GM18873 (cell line): Measurements from ENCODE around the gene SNAI1.
"Not testable (repeated sequence)": the region's sequence is repeated elsewhere in the genome, so short reads cannot be mapped to it uniquely, and the experiment has no call there.

Experiments used
- ATAC-seq: cut with Tn5 transposase; IDR thresholded peaks from one replicate; pipeline ENCODE4 v1.9.1; 2021; ENCODE audit warnings: mild to moderate bottlenecking, moderate library complexity, moderate number of reproducible peaks; ENCODE audit not compliant: unreplicated experiment, low FRiP score

SNAI1 gene

GRCh38 chr20:49957089-49957938 lies 25.5 kb upstream of the SNAI1 start:
- not testable (repeated sequence) for ATAC-seq

DNA sequence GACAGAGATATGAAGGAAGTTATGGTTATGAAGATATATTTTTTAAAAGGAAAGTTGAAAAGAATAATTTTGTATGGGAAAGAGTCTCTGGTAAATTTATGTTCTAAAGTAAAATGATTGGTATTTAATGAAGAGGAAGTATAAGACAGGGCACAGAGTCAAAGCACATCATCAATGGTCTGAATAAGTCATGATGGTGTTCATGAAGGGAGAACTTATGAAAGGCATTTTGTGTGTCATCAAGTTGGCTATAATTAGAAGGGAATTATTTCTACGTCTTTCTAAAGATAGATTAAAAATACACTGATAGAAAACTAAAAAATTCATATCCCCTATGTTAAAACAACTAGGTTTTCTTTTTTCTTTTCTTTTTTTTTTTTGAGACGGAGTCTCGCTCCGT lies 21.4 kb upstream of the SNAI1 start:
- no peak for ATAC-seq

DNA sequence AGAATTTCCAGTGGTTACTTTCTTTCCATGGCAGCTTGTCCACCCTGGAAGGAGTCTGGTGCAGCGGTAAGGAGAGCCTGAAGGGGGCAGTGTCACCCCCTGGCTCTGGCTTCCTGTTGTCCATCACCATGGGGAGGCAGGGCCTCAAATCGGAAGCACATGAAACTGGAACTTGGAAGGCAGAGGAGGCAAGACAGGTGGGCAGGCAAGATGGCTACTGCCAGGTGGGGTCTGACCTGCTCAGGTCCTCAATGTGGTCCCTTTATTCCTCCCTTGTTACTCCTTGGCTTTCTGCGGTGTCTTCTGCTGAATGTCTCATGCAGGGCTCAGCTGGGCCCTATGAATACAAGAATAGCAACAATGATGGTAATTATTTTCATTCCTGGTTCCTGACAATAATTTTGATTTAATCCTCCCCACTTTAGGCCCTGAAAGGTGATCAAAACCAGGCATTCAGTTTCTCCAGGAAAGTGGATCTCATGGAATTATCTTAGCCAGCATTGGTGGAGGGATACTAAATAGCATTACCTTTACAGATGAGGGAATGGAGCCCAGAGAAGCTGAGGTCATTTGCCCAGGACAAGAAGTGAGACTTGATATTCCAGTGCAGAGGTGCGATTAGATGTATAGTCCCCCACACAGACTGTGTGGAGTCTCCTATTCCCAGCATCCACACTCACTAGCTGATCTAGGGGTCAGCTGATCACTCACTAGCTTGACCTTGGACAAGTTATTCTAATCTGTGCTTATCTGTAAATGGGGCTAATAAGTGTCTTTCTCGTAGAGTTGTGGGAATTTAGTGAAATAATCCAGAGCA lies 17.6 kb upstream of the SNAI1 start:
- no peak for ATAC-seq

DNA sequence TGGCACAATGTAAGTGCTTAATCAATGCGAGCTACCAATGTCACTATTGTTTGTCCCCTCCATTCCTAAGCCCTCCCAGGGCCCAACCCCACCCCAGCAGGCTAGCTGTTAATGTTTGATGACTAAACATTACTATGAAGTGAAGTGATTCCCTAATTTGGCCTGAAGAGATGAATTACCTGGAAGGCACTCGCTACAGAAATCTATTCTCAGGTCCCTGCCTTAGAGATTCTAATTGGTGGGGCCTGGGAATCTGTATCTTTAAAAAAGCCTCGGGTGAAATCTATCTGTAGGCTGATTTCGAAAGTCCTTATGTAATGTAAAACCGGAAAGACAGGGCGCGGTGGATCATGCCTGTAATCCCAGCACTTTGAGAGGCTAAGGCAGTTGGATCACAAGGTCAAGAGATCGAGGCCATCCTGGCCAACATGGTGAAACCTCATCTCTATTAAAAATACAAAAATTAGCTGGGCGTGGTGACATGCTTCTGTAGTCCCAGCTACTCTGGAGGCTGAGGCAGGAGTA lies 16.9 kb upstream of the SNAI1 start:
- ATAC-seq, result no peak

DNA sequence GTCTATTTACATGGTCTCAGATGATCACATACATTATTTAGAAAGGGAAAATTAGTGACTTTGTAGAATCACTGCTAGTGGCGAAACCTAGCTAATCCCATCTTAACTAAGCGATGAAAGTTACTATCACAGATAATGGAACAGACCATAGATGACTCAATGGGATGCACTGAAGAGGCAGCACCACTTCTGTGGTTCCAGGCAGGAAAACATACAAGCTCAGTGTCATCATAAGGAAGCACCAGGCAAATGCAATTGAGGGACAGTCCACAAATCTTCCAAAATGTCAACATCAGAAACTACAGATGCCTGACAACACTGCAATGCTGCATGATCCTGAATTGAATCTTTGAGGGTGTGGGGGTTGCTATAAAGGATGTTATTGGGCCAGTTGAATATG lies 15.9 kb upstream of the SNAI1 start:
- ATAC-seq, result no peak

GRCh38 chr20:49969234-49969633 lies 13.5 kb upstream of the SNAI1 start:
- no peak for ATAC-seq

DNA sequence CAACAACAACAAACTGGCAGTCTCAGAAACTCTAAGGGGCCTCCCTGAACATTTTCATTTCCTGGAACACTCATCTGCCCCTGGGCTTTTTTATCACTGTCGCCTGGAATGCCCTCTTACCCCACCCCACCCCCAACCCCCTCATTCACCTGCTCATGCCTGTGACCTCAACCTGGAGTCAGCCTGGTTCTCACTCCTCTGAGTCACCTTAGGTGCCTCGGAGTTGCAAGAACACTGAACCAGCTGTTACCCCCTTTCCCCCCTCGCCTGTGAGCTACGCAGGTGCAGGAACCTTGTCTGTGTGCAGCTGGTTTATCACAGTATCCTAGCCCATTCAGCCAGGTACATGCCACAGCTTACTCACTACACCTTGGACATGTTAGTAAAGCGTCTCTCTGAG lies 12.8 kb upstream of the SNAI1 start:
- no peak for ATAC-seq

- no peak for ATAC-seq
These were observed 12.3 kb upstream of the SNAI1 start for GRCh38 chr20:49970498-49970897.

GRCh38 chr20:49973981-49974380 lies 8.8 kb upstream of the SNAI1 start:
- ATAC-seq, result no peak

DNA sequence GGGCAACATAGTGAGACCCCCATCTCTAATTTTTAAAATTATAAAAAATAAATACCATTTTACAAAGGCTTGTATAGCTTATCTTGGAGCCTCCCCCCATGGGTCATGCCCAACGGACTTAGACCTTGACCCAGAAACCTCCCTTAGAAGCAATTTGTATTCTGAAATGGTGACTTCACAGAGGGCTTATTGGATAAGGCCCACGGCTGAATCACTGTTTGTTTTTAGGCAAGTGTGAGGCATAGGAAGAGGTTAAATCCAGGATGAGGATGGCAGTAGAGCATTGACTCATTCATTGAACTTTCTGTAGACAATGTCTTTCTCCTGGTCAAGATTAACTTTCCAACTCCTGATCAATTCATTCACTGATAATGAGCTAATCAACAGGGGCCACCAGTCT lies 6.2 kb upstream of the SNAI1 start:
- no peak for ATAC-seq

GRCh38 chr20:49977740-49978139 lies 5.0 kb upstream of the SNAI1 start:
- ATAC-seq, result not testable (repeated sequence)

- no peak for ATAC-seq
These were observed 4.1 kb upstream of the SNAI1 start for GRCh38 chr20:49978685-49979029.

DNA sequence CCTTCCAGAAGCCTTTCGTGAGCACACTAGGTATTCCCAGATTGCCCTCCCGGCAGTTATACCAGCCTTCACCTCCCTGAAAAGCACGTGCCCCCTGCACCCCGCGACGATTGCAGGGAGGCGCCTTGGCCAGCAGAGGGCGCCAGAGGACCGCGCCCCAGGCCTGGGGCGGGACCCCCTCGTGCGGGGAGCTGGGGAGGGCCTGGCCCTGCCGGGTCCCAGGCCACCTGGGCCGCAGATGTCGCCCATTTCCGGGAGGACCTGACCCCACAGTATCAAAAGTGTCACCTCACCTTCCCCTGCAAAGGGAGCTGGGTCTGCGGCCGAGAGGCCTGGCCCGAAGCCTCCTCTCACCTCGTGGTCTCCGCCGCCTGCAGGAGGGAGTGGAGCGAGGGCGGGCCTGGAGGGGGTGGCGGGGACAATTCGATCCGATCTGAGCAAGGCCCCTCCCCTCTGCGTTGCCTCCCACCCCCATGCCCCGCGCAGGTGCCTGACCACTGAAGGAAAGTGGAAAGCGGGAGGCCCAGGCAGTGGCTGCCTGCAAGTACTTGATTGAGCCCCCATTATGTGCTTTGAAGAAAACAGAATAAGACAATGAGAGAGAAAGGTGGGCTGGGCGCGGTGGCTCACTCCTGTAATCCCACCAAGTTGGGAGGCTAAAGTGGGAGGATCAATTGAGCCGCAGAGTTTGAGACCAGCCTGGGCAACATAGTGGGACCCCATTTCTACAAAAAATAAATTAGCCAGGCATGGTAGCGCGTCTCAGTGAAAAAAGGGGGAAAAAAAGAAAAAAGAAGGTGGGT lies 3.5 kb upstream of the SNAI1 start:
- ATAC-seq, result no peak

GRCh38 chr20:49980140-49981008 lies 2.4 kb upstream of the SNAI1 start:
- no peak for ATAC-seq

- no peak for ATAC-seq
These were observed 1.3 kb upstream of the SNAI1 start for GRCh38 chr20:49981218-49982071.

DNA sequence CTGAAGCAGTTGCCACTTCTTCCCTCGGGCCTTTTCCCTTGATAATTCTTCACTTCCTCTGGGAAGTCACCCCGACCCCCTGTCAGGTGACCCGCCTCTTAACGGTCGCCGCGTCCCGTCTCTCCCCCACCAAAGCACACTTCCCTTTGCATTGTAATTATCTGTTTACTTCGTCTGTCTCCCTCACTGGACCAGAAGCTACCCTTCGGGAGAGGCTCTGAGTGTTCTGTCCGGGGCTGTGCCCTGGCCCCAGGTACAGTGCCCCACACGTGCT lies 771 bp upstream of the SNAI1 start:
- ATAC-seq, result no peak

DNA sequence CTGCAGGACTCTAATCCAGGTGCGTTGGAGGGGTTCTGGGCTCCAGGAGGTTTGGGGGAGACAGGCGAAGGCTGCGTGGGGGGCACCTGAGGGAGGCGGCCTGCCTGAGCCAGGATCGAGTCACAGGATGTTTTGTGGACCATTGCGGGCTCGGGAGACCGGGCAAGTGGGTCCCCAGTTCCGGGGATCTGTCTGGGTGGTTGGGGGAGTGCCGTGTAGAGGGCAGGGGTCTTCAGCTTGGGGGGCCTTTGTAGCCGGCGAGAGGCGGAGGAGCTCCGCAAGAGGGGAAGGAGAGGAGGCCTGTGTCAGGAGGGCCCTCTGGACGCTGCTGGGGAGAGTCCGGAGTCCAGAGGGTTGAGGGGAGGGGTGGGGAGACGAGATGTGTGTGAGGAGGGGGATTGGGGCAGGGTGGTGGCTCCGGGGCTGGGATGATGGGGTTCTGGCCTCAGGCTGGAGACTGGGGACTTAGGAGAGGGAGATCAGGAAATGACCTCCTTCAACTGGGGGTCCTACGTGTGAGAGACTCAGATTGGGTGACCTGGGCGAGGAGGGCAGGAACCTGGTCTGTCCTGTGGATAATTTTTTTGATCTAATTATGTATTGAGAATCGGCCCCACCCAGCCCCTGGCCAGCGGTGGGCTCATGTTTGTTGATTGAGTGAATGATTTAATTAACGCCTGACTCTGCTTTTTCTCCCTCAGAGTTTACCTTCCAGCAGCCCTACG lies 505 bp downstream of the SNAI1 start:
- ATAC-seq, result no peak

DNA sequence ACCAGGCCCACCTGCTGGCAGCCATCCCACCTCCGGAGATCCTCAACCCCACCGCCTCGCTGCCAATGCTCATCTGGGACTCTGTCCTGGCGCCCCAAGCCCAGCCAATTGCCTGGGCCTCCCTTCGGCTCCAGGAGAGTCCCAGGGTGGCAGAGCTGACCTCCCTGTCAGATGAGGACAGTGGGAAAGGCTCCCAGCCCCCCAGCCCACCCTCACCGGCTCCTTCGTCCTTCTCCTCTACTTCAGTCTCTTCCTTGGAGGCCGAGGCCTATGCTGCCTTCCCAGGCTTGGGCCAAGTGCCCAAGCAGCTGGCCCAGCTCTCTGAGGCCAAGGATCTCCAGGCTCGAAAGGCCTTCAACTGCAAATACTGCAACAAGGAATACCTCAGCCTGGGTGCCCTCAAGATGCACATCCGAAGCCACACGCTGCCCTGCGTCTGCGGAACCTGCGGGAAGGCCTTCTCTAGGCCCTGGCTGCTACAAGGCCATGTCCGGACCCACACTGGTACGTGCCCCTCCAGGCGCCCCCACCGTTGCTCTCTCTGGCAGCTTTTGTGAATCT lies 1.1 kb downstream of the SNAI1 start:
- no peak for ATAC-seq
